Measurements from ENCODE around the gene TCF19. TPM values are rescaled to one million over a fixed set of nuclear protein-coding genes. Genes with fewer than 3 reads are reported as not detected.

Gene TCF19
- total RNA-seq, 1 experiment from 2014 or later: 12.7 TPM

- CTCF ChIA-PET: interaction anchor here (0.6 to 2.2 kb wide), 5 partner anchors 9 to 485 kb away, joined by 3 to 13 read pairs (median 3); no protein-coding TSS in a partner anchor
- H3K4me3 Mint-ChIP-seq: no peak overlapping the region
- no peak for DNase-seq (ENCODE audit: low spot score)
- no peak overlapping the region for H3K27ac Mint-ChIP-seq
- no peak for ATAC-seq
- POLR2A ChIA-PET: interaction anchor here (0.6 kb wide), 1 partner anchor 36 kb away, joined by 3 read pairs; no protein-coding TSS in a partner anchor
- no peaks in the 10 kb centered on the region for H3K36me3 Mint-ChIP-seq
- peaks cover 32% of the 10 kb centered on the region for H3K4me1 Mint-ChIP-seq
- H3K9me3 Mint-ChIP-seq: no peaks in the 10 kb centered on the region
- TF ChIP-seq E2F1 (CRISPR knock-in tag; IDR thresholded peaks at IDR 0.05) (no peak), ZBTB43 (CRISPR knock-in tag; IDR thresholded peaks at IDR 0.05) (no peak), ARID4B (CRISPR knock-in tag; IDR thresholded peaks at IDR 0.05; ENCODE audit: borderline replicate concordance) (no peak), CDX4 (CRISPR knock-in tag; IDR thresholded peaks at IDR 0.05; ENCODE audit: borderline replicate concordance) (no peak), ZMAT4 (CRISPR knock-in tag; IDR thresholded peaks at IDR 0.05) (no peak), ZBTB21 (CRISPR knock-in tag; IDR thresholded peaks at IDR 0.05; ENCODE audit: borderline replicate concordance) (no peak), JUN (CRISPR knock-in tag; IDR thresholded peaks at IDR 0.05) (no peak), ZNF425 (CRISPR knock-in tag; conservative IDR thresholded peaks at IDR 0.05) (no peak), STAT6 (CRISPR knock-in tag; conservative IDR thresholded peaks at IDR 0.05; ENCODE audit: low read depth) (no peak), ATF3 (CRISPR knock-in tag; conservative IDR thresholded peaks at IDR 0.05) (no peak), PRRX2 (CRISPR knock-in tag; IDR thresholded peaks at IDR 0.05) (no peak), CREB1 (CRISPR knock-in tag; IDR thresholded peaks at IDR 0.05) (no peak), NFYB (CRISPR knock-in tag; conservative IDR thresholded peaks at IDR 0.05; ENCODE audit: low read depth) (no peak), SMAD4 (CRISPR knock-in tag; IDR thresholded peaks at IDR 0.05) (no peak), ZNF416 (CRISPR knock-in tag; IDR thresholded peaks at IDR 0.05) (no peak), NFATC4 (CRISPR knock-in tag; IDR thresholded peaks at IDR 0.05) (no peak), TP53 (CRISPR knock-in tag; IDR thresholded peaks at IDR 0.05) (no peak), FOXK1 (CRISPR knock-in tag; IDR thresholded peaks at IDR 0.05) (no peak), ZNF219 (CRISPR knock-in tag; IDR thresholded peaks at IDR 0.05; ENCODE audit: borderline replicate concordance) (no peak)
- peaks cover 4% of the 10 kb centered on the region for H3K27me3 Mint-ChIP-seq (ENCODE audit: low read depth)
Measured at GRCh38 chr6:31135710-31136109, 22.7 kb upstream of the TCF19 start.

Measured in WTC11 (cell line).